Endodermal cell (in vitro differentiated cells): ENCODE measurements around the gene SHH. TPM values are rescaled to one million over a fixed set of nuclear protein-coding genes. Genes with fewer than 3 reads are reported as not detected.

Experiments
- DNase-seq: peaks from one replicate; pipeline ENCODE4 v3.0.0-alpha.2; 2017
- H3K27ac ChIP-seq: 2 replicates; pipeline ENCODE4 v1.5.1; 2013; ENCODE audit warnings: mild to moderate bottlenecking, low read depth, low read length, moderate library complexity
- H3K27me3 ChIP-seq: 2 replicates; pipeline ENCODE4 v1.6.1; 2013; ENCODE audit warnings: mild to moderate bottlenecking, low read length, moderate library complexity; ENCODE audit not compliant: insufficient read depth, control insufficient read depth, poor library complexity, severe bottlenecking
- H3K36me3 ChIP-seq: 2 replicates; pipeline ENCODE4 v1.7.0; 2013; ENCODE audit warnings: mild to moderate bottlenecking, low read length, moderate library complexity; ENCODE audit not compliant: control insufficient read depth, insufficient read depth
- H3K4me1 ChIP-seq: one replicate; pipeline ENCODE4 v1.7.0; 2013; ENCODE audit warnings: low read length; ENCODE audit not compliant: control insufficient read depth, insufficient read depth
- H3K4me3 ChIP-seq: 2 replicates; pipeline ENCODE4 v1.5.1; 2013; ENCODE audit warnings: mild to moderate bottlenecking, low read length, moderate library complexity
- H3K9ac ChIP-seq: 2 replicates; pipeline ENCODE4 v1.6.1; 2013; ENCODE audit warnings: mild to moderate bottlenecking, low read length, moderate library complexity; ENCODE audit not compliant: poor library complexity, severe bottlenecking; ENCODE audit errors: extremely low read depth
- H3K9me3 ChIP-seq: 2 replicates; pipeline ENCODE4 v1.6.1; 2013; ENCODE audit warnings: mild to moderate bottlenecking, low read length, moderate library complexity; ENCODE audit not compliant: control insufficient read depth
- H3K27ac Mint-ChIP-seq: 2 replicates; pipeline ENCODE4 v1.8.0; 2020; ENCODE audit warnings: mixed read lengths
- H3K27me3 Mint-ChIP-seq: 2 replicates; pipeline ENCODE4 v1.8.0; 2021; ENCODE audit warnings: mild to moderate bottlenecking, mixed read lengths; ENCODE audit not compliant: insufficient read depth
- H3K36me3 Mint-ChIP-seq: 2 replicates; pipeline ENCODE4 v1.8.0; 2020; ENCODE audit warnings: low read depth, mixed read lengths
- H3K4me1 Mint-ChIP-seq: 2 replicates; pipeline ENCODE4 v1.8.0; 2020; ENCODE audit warnings: mixed read lengths
- H3K4me3 Mint-ChIP-seq: 2 replicates; pipeline ENCODE4 v1.8.0; 2020; ENCODE audit warnings: mild to moderate bottlenecking, moderate library complexity, mixed read lengths
- H3K9me3 Mint-ChIP-seq: 2 replicates; pipeline ENCODE4 v1.8.0; 2020; ENCODE audit warnings: mild to moderate bottlenecking, mixed read lengths
- CTCF ChIP-seq: fragments of 200-600 bp; sonication (generic); conservative IDR thresholded peaks from 2 replicates; pipeline ENCODE4 v1.5.0; 2021; ENCODE audit warnings: antibody characterized with exemption, mild to moderate bottlenecking
- WGBS, 2 experiments: methylation state at CpG; one replicate each; pipeline versions ENCODE4 v1.1.5 to v1.1.7; 2013; ENCODE audit warnings: missing lambda C conversion rate in 2 of 2, mixed read lengths in 1 of 2; ENCODE audit not compliant: insufficient coverage in 1 of 2, insufficient read length in 1 of 2; 5-methylcytosine and 5-hydroxymethylcytosine counted together
- total RNA-seq, 2 donors: library from RNA; stranded (reverse); fragmentation: NEBNext Ultra II Directional in 1 of 2; extraction: Animal tissue kit (Norgen Biotek cat#: 25700) in 1 of 2; gene quantifications; 2 replicates in 1 of 2; 3 replicates in 1 of 2; pipeline ENCODE4 v1.2.1, GENCODE V29; 2021

SHH gene
- total RNA-seq, 2 donors from 2014 or later = 0.99 to 1.6 TPM

GRCh38 chr7:155850766-155851678 lies 38.8 kb upstream of the SHH start:
- Histone ChIP-seq H3K36me3 (no peaks in the 10 kb centered on the region), H3K4me3 (no peak overlapping the region), H3K9ac (no peak overlapping the region), H3K27me3 (no peaks in the 10 kb centered on the region), H3K27ac (no peak overlapping the region), H3K4me1 (no peaks in the 10 kb centered on the region), H3K9me3 (no peaks in the 10 kb centered on the region)
- Mint-ChIP-seq H3K27ac (no peak overlapping the region), H3K9me3 (no peaks in the 10 kb centered on the region), H3K36me3 (no peaks in the 10 kb centered on the region), H3K4me1 (no peaks in the 10 kb centered on the region), H3K4me3 (no peak overlapping the region), H3K27me3 (no peaks in the 10 kb centered on the region)
- WGBS, 2 experiments = 86 to 89% methylated on average over 18 to 22 of the region's 22 CpGs
- DNase-seq = peak; percentile 18
- TF ChIP-seq CTCF = no peak

DNA sequence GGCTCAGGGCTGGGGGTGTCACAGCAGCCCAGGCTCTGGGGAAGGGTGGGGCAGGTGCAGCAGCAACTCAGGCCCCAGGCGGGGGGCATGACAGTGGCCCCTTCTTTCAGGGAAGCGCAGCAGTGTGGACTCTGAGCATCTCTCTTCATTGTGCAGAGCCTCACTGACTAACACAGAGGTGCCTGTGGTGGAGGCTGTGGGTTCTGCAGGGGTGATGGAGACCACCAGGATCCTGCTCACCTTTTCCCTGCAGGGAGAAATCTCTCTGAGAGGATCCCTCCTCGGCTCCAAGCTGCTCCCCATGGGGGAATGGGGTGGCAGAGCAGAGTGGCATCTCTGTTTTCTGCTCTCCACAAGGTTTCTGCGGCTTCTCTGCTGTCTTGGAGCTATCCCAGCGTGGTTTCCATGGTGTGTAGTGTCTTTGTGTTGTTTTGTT lies 37.8 kb upstream of the SHH start:
- no peak overlapping the region for H3K9ac ChIP-seq
- no peaks in the 10 kb centered on the region for H3K36me3 Mint-ChIP-seq
- H3K27me3 ChIP-seq = no peaks in the 10 kb centered on the region
- no peak for TF ChIP-seq CTCF
- no peaks in the 10 kb centered on the region for H3K9me3 ChIP-seq
- H3K4me1 ChIP-seq = no peaks in the 10 kb centered on the region
- H3K27ac Mint-ChIP-seq = no peak overlapping the region
- H3K27me3 Mint-ChIP-seq = no peaks in the 10 kb centered on the region
- H3K4me3 ChIP-seq = no peak overlapping the region
- H3K9me3 Mint-ChIP-seq = no peaks in the 10 kb centered on the region
- WGBS, 2 experiments = 88 to 100% methylated on average over 1 to 5 of the region's 5 CpGs
- H3K4me3 Mint-ChIP-seq = no peak overlapping the region
- no peak overlapping the region for H3K27ac ChIP-seq
- H3K4me1 Mint-ChIP-seq = no peaks in the 10 kb centered on the region
- peak; percentile 17 for DNase-seq
- no peaks in the 10 kb centered on the region for H3K36me3 ChIP-seq

GRCh38 chr7:155848691-155849669 lies 36.7 kb upstream of the SHH start:
- no peaks in the 10 kb centered on the region for H3K9me3 ChIP-seq
- DNase-seq = peak; percentile 34
- no peak for TF ChIP-seq CTCF
- H3K4me1 Mint-ChIP-seq = no peaks in the 10 kb centered on the region
- H3K27me3 ChIP-seq = no peaks in the 10 kb centered on the region
- H3K27ac Mint-ChIP-seq = no peak overlapping the region
- no peak overlapping the region for H3K4me3 ChIP-seq
- no peaks in the 10 kb centered on the region for H3K36me3 ChIP-seq
- H3K9me3 Mint-ChIP-seq = no peaks in the 10 kb centered on the region
- H3K27ac ChIP-seq = no peak overlapping the region
- H3K4me3 Mint-ChIP-seq = no peak overlapping the region
- H3K4me1 ChIP-seq = no peaks in the 10 kb centered on the region
- no peaks in the 10 kb centered on the region for H3K27me3 Mint-ChIP-seq
- no peaks in the 10 kb centered on the region for H3K36me3 Mint-ChIP-seq
- H3K9ac ChIP-seq = no peak overlapping the region
- WGBS, 2 experiments = 82% methylated on average over 12 to 18 of the region's 18 CpGs
